ENCODE results near the gene PIR.

PIR gene

GRCh38 chrX:15471028-15471427 is 22.1 kb downstream of the PIR start:
- no peaks in the 10 kb centered on the region for H3K9me3 ChIP-seq (ENCODE audit: control insufficient read depth, insufficient read depth, low read depth, low read length)
- H3K4me1 ChIP-seq (ENCODE audit: control insufficient read depth, insufficient read depth, low read length): no peaks in the 10 kb centered on the region
- ChIA-PET CTCF (interaction anchor here (0.6 to 2.8 kb wide), 26 partner anchors 9 to 973 kb away, joined by 3 to 17 read pairs (median 4); partner anchors contain the start of genes BMX and PIR), POLR2A (interaction anchor here (0.9 kb wide), 1 partner anchor 204 kb away, joined by 5 read pairs; no protein-coding TSS in a partner anchor)
- H3K4me3 ChIP-seq (ENCODE audit: low read depth, low read length): no peak overlapping the region
- TF ChIP-seq ZNF654 (tag by site-specific recombination; IDR thresholded peaks at IDR 0.05; ENCODE audit: low read depth) (peak; percentile 76), MZF1 (tag by site-specific recombination; IDR thresholded peaks at IDR 0.05; ENCODE audit: borderline replicate concordance) (no peak)
- no peaks in the 10 kb centered on the region for H3K36me3 ChIP-seq (ENCODE audit: control insufficient read depth in 2 of 2, insufficient read depth in 1 of 2, low read length in 2 of 2)
- no peak overlapping the region for H3K27ac ChIP-seq (ENCODE audit: extremely low read depth, low read depth, low read length)

DNA sequence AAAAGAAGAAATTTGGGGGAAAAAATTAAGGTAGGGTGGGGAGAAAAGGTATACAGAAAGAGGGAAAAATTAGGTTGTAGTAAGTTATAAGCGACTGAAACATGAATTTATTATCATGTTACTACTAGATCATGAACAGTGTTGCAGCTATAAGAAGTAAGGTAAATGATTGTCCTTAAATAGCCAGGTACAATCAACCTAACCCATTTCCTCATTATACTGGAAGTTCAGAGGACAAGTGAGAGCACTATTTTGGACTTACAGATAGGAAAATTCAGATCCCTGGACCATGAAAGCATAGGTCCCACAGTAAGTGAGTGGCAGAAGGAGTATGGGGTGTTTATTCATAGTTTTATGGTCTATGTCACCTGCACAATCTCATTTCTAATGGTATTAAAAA is 23.5 kb downstream of the PIR start:
- Histone ChIP-seq H3K4me3 (ENCODE audit: low read depth, low read length) (no peak overlapping the region), H3K27ac (ENCODE audit: extremely low read depth, low read depth, low read length) (no peak overlapping the region), H3K36me3 (ENCODE audit: control insufficient read depth in 2 of 2, insufficient read depth in 1 of 2, low read length in 2 of 2) (no peaks in the 10 kb centered on the region), H3K9me3 (ENCODE audit: control insufficient read depth, insufficient read depth, low read depth, low read length) (no peaks in the 10 kb centered on the region), H3K4me1 (ENCODE audit: control insufficient read depth, insufficient read depth, low read length) (no peaks in the 10 kb centered on the region)
- ChIA-PET POLR2A (no interaction called here), CTCF (interaction anchor here (0.6 to 7.0 kb wide), 13 partner anchors 12 to 504 kb away, joined by 3 to 165 read pairs (median 6); partner anchors contain the start of gene PIR)
- TF ChIP-seq ZNF23 (tag by site-specific recombination; IDR thresholded peaks at IDR 0.05; ENCODE audit: borderline replicate concordance) (no peak), KLF16 (tag by site-specific recombination; IDR thresholded peaks at IDR 0.05) (no peak), ZNF660 (tag by site-specific recombination; IDR thresholded peaks at IDR 0.05) (no peak), ZNF184 (tag by site-specific recombination; IDR thresholded peaks at IDR 0.05) (no peak), WT1 (tag by site-specific recombination; IDR thresholded peaks at IDR 0.05) (no peak), ZNF560 (tag by site-specific recombination; IDR thresholded peaks at IDR 0.05; ENCODE audit: borderline replicate concordance) (no peak), ZNF544 (tag by site-specific recombination; IDR thresholded peaks at IDR 0.05) (no peak), ZNF791 (tag by site-specific recombination; IDR thresholded peaks at IDR 0.05) (no peak), ZSCAN5A (tag by site-specific recombination; IDR thresholded peaks at IDR 0.05) (no peak), IKZF3 (tag by site-specific recombination; IDR thresholded peaks at IDR 0.05) (no peak), SP3 (tag by site-specific recombination; IDR thresholded peaks at IDR 0.05) (no peak), ZNF747 (tag by site-specific recombination; IDR thresholded peaks at IDR 0.05) (no peak), ZNF529 (tag by site-specific recombination; IDR thresholded peaks at IDR 0.05; ENCODE audit: insufficient replicate concordance) (no peak), ZNF571 (tag by site-specific recombination; IDR thresholded peaks at IDR 0.05) (no peak), ZNF645 (tag by site-specific recombination; IDR thresholded peaks at IDR 0.05) (no peak), HOXC10 (CRISPR knock-in tag; IDR thresholded peaks at IDR 0.05) (no peak), ZNF394 (tag by site-specific recombination; IDR thresholded peaks at IDR 0.05; ENCODE audit: borderline replicate concordance) (no peak), ZNF624 (tag by site-specific recombination; IDR thresholded peaks at IDR 0.05) (no peak), ZBTB6 (tag by site-specific recombination; IDR thresholded peaks at IDR 0.05) (no peak), ZNF670 (tag by site-specific recombination; IDR thresholded peaks at IDR 0.05; ENCODE audit: low read depth) (no peak)

Data from HEK293 (cell line).